ENCODE measurements around the gene NOXRED1. TPM values are rescaled to one million over a fixed set of nuclear protein-coding genes. Genes with fewer than 3 reads are reported as not detected.

NOXRED1 gene, protein sequence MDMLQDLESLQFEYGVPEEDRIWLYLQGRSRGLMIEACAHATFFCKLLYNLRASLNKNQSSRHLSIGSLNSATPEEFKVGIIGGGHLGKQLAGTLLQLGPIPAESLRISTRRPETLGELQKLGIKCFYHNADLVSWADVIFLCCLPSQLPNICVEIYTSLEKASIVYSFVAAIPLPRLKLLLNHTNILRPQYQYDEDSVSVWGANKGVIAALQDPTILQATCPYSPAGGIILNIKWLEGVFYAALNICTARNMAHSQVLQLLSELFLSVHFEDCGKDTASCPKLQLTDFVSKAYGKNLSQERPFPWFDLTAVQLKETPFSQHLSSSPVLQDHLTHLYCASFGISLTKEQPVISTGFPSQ
- total RNA-seq (ENCODE audit: low replicate concordance) = 0.08 and 0.70 TPM in 2 replicates

DNA sequence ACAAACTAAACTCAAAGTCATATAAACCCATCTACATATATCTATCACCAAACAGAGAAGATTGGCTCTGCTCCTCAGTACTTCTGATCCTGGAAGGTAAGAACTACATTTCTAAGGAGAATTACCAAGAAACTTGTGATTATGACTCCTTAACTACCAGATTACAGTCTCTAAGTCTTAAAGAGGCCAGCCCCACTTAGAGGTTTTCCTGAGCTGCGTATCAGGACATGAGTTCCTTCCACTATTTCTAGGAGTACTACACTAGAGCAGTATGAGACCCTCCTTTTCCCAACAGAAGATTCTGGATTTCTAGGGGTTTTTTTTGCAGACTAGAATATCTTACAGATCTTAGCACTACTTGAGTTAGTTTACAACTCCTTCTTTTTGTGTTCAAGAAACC is at the start of gene NOXRED1:
Gene NOXRED1, minus strand, starts transcription at position 101 of the 400 bp plus-strand sequence. CDS start 634 bp downstream, outside the sequence.

DNA sequence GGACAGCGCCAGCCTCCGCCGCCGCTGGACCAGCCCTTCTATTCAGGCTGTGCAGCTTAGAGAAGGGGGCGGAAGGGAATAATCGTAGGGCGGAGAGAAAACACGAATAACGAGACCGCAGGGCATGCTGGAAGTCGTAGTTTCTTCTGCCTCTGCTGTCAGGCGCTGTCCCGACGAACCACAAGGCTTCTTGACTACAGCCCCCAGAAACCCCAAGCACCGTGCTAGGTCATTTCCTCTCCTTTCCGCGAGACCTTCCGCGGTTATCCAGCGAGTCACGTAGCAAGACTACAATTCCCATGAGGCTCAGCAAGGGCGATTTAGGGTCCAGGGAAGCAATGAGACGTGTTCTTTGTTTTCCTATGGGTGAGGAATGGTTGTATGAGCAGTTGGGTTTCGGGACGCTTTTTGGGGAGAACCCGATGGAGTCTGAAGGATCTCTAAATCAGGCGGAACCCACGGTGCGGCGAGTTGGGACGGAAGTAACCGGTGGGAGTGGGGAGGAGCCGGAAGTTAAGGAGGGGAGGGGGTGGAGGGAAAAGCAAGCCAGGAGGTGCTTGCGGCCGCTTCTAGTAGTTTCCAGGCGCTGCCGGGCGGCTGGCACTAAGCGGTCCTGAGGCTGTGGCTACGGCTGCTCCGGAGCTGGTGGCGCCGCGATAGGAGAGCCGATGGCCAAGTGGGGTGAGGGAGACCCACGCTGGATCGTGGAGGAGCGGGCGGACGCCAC is 34.4 kb upstream of the NOXRED1 start, which contains the start of the genes AHSA1 and VIPAS39:
Gene AHSA1, plus strand, starts transcription at position 572 of the 727 bp plus-strand sequence. Its CDS starts 97 bp downstream, at position 669.
Gene VIPAS39, minus strand, starts transcription at position 80 of the 727 bp plus-strand sequence. CDS start 3,499 bp downstream, outside the sequence.

DNA sequence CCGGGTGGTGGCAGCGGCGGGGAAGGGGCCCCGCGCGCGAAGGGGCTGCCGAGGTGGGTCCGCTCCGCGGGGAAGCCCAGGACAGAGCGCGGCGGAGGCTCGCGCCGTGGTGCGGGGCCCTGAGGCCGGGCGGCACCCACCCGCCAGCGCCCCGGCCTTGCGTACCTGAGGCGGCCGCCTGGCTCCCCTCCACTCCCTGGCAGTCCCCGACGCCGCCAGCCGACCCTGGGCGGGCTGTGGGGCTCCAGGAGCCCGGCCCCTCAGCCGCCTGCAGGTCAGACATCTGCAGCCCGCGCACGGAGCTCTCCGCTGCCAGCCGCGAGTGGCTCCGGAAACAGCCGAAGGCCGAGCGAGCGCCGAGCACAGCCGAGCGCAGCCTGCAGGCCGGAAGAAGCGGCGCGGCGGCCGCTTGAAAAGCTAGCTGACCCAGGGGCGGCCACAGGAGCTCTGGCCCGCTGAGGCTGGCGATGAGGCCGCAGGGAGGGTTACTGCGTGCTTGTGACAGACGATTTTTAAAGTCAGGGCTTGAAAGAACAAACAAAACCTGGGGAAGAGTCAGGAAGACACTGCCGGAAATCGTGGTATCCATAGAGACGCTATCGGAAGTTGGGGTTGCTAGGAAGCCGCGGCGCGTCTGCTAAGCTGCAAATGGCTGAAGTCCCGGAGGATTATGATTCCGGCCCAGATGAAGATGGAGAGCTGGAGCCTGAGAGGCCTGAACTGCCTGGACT is 46.4 kb downstream of the NOXRED1 start, which contains the start of the genes SAMD15 and TMED8:
Gene SAMD15, plus strand, starts transcription at position 609 of the 731 bp plus-strand sequence. Its CDS starts 40 bp downstream, at position 649.
Gene TMED8, minus strand, starts transcription at position 324 of the 731 bp plus-strand sequence. Its CDS starts 41 bp downstream, at position 283.

Other genes starting within 250 kb of the NOXRED1 start
- gene TMEM63C, start 241.7 kb downstream of the NOXRED1 start, total RNA-seq (ENCODE audit: low replicate concordance) = 2.0 TPM in 1 of 2 replicates, not detected in the other
- gene NGB, start 152.3 kb downstream of the NOXRED1 start, total RNA-seq (ENCODE audit: low replicate concordance) = not detected in 2 replicates
- 8.6 and 10.1 TPM in 2 replicates for gene POMT2, start 102.6 kb downstream of the NOXRED1 start, total RNA-seq (ENCODE audit: low replicate concordance)
- gene GSTZ1, start 102.5 kb downstream of the NOXRED1 start, total RNA-seq (ENCODE audit: low replicate concordance) = 24.5 and 44.8 TPM in 2 replicates
- gene TMED8, start 46.4 kb downstream of the NOXRED1 start, total RNA-seq (ENCODE audit: low replicate concordance) = 5.1 and 8.7 TPM in 2 replicates
- 1.4 and 2.0 TPM in 2 replicates for gene SAMD15, start 46.1 kb downstream of the NOXRED1 start, total RNA-seq (ENCODE audit: low replicate concordance)
- gene VIPAS39, start 34.1 kb upstream of the NOXRED1 start, total RNA-seq (ENCODE audit: low replicate concordance) = 27.4 and 31.6 TPM in 2 replicates
- gene AHSA1, start 34.6 kb upstream of the NOXRED1 start, total RNA-seq (ENCODE audit: low replicate concordance) = 107 and 193 TPM in 2 replicates
- gene ISM2, start 75.3 kb upstream of the NOXRED1 start, total RNA-seq (ENCODE audit: low replicate concordance) = under 0.01 TPM in 1 of 2 replicates, not detected in the other
- 14.4 and 28.3 TPM in 2 replicates for gene SPTLC2, start 193.1 kb upstream of the NOXRED1 start, total RNA-seq (ENCODE audit: low replicate concordance)

Measured in smooth muscle cell of the coronary artery (primary cell).